HepG2 (cell line): ENCODE data around the gene SLC4A5. TPM values are rescaled to one million over a fixed set of nuclear protein-coding genes. Genes with fewer than 3 reads are reported as not detected.

Experiments used
- ATAD3A ChIP-seq: sonication (generic); formaldehyde crosslinking; IDR thresholded peaks from 2 replicates; pipeline ENCODE4 v1.4.0; 2020; ENCODE audit warnings: missing genetic modification reagents
- EP300 ChIP-seq, 3 experiments: sonication (generic) in 1 of 3; formaldehyde crosslinking in 1 of 3; IDR thresholded peaks; 2 replicates each; pipeline versions ENCODE4 v1.5.1 to v1.6.1; 2011 to 2020; ENCODE audit warnings: low read depth in 2 of 3, low read length in 2 of 3, borderline replicate concordance in 1 of 3, improper control_type of control experiment in 1 of 3, mild to moderate bottlenecking in 1 of 3, missing genetic modification reagents in 1 of 3, moderate library complexity in 1 of 3
- HOXA9 ChIP-seq: sonication (generic); formaldehyde crosslinking; IDR thresholded peaks from 2 replicates; pipeline ENCODE4 v1.8.1; 2022; ENCODE audit warnings: missing genetic modification reagents, mild to moderate bottlenecking, moderate library complexity, borderline replicate concordance
- TBX2 ChIP-seq: sonication (generic); formaldehyde crosslinking; IDR thresholded peaks from 2 replicates; pipeline ENCODE4 v1.5.0; 2020; ENCODE audit warnings: missing genetic modification reagents, mild to moderate bottlenecking, borderline replicate concordance
- TCF12 ChIP-seq, 2 experiments: fragments of 450-650 bp in 1 of 2; sonication (generic) in 1 of 2; formaldehyde crosslinking in 1 of 2; IDR thresholded peaks; 2 replicates each; pipeline versions ENCODE4 v1.6.1 to v1.8.0; 2017 to 2022; ENCODE audit warnings: antibody characterized with exemption in 1 of 2, mild to moderate bottlenecking in 1 of 2, missing genetic modification reagents in 1 of 2, moderate library complexity in 1 of 2
- XRCC5 ChIP-seq: fragments of 200-400 bp; formaldehyde crosslinking; optimal IDR thresholded peaks from 2 replicates; pipeline ENCODE3; 2017; ENCODE audit warnings: mild to moderate bottlenecking, low read length
- ZKSCAN1 ChIP-seq: fragments of 150-350 bp; IDR thresholded peaks from 2 replicates; pipeline ENCODE4 v1.6.1; 2014; ENCODE audit warnings: low read length
- ZNF652 ChIP-seq: IDR thresholded peaks from 2 replicates; pipeline ENCODE4 v1.6.1; 2016; ENCODE audit warnings: low read depth, borderline replicate concordance
- polyA plus RNA-seq, 8 experiments: library from polyadenylated mRNA; depleted of rRNA in 3 of 8; stranded (reverse) in 7 of 8; unstranded in 1 of 8; fragments of >200 nt; fragmentation: Illumina TruSeq in 4 of 8; extraction: Trizol in 4 of 8; gene quantifications; 2 replicates each; pipeline versions ENCODE4 v1.2.1 to v1.2.3, GENCODE V29; 2011 to 2016; ENCODE audit warnings: low read depth in 4 of 8, missing spikeins in 1 of 8, mixed read lengths in 1 of 8; ENCODE audit not compliant: insufficient read depth in 1 of 8
- total RNA-seq, 5 experiments: library from RNA; depleted of rRNA; stranded (reverse); fragments of >200 nt; fragmentation: Illumina TruSeq; extraction: Trizol; gene quantifications; 2 replicates each; pipeline ENCODE4 v1.2.3, GENCODE V29; 2016; ENCODE audit warnings: low read depth in 1 of 5
- TF ChIP-seq, protein P1 (sequence below): sonication (generic); formaldehyde crosslinking; IDR thresholded peaks from 2 replicates; pipeline ENCODE4 v1.5.1; 2020; ENCODE audit warnings: missing genetic modification reagents, mild to moderate bottlenecking, borderline replicate concordance
- TF ChIP-seq, protein P2 (sequence below): sonication (generic); formaldehyde crosslinking; IDR thresholded peaks from 2 replicates; pipeline ENCODE4 v1.4.0; 2020; ENCODE audit warnings: low read depth, mild to moderate bottlenecking, missing genetic modification reagents
- TF ChIP-seq, protein P3 (sequence below): sonication (generic); formaldehyde crosslinking; IDR thresholded peaks from 2 replicates; pipeline ENCODE4 v1.8.0; 2022; ENCODE audit warnings: mild to moderate bottlenecking, missing genetic modification reagents, moderate library complexity
- TF ChIP-seq, protein P4 (sequence below): IDR thresholded peaks from 2 replicates; pipeline ENCODE4 v1.6.1; 2016; ENCODE audit warnings: low read depth
- TF ChIP-seq, protein P5 (sequence below): sonication (generic); formaldehyde crosslinking; IDR thresholded peaks from 2 replicates; pipeline ENCODE4 v1.5.0; 2020; ENCODE audit warnings: mild to moderate bottlenecking, missing genetic modification reagents, borderline replicate concordance
- TF ChIP-seq, protein P6 (sequence below): IDR thresholded peaks from 2 replicates; pipeline ENCODE4 v1.6.1; 2018; ENCODE audit warnings: missing genetic modification reagents
- TF ChIP-seq, protein P7 (sequence below): IDR thresholded peaks from 2 replicates; pipeline ENCODE4 v1.6.1; 2016

Gene SLC4A5
- total and polyA plus RNA-seq, 2 of the 13 experiments (the other 11 are each of a cell fraction or from before 2014, with no cell fraction given): 0.50 TPM; not detected in 1

DNA sequence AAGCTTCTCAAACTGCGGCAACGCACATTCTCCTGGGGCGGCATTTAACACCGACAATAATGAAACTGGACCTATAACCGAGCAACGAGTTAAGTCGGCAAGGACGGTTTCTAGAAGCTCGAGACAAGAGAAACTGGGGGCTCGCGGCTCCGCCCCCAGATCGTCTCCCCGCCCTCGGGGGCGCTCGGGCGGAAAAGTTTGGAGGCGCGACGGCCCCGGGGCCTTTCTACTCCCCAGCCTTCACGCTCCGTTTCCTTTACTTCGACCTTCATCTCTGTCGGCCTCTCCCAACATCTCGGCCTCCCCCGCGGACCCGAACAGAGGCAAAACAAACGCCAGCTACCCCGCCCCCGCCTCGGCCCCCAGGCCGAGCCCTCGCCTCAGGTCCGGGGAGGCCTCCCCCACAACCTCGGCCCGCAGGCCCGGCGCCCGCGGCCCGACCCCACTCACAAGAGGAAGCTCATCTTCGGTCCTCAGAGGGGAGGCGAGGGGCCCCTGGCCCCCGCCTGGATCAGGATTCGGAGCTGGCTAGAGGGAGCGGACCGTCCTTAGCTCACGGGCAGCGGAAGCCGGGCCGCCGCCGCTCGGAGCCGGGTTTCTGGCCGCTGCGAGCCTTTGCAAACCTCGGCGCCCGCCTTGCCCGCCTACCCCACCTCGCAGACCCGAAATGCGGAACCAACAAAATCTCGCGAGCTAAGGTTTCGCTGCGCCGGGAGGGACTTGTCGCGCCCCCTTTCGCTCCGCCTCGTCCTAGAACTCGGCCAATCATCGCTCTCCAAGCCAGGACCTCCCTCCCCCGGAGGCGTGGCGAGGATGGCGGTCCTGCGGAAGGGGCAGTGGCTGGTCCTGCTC lies 164.8 kb downstream of the SLC4A5 start, which contains the start of gene MOB1A (continued):
- TF ChIP-seq, protein P1, sequence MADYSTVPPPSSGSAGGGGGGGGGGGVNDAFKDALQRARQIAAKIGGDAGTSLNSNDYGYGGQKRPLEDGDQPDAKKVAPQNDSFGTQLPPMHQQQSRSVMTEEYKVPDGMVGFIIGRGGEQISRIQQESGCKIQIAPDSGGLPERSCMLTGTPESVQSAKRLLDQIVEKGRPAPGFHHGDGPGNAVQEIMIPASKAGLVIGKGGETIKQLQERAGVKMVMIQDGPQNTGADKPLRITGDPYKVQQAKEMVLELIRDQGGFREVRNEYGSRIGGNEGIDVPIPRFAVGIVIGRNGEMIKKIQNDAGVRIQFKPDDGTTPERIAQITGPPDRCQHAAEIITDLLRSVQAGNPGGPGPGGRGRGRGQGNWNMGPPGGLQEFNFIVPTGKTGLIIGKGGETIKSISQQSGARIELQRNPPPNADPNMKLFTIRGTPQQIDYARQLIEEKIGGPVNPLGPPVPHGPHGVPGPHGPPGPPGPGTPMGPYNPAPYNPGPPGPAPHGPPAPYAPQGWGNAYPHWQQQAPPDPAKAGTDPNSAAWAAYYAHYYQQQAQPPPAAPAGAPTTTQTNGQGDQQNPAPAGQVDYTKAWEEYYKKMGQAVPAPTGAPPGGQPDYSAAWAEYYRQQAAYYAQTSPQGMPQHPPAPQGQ (CRISPR knock-in tag): no peak
- TF ChIP-seq, protein P2, sequence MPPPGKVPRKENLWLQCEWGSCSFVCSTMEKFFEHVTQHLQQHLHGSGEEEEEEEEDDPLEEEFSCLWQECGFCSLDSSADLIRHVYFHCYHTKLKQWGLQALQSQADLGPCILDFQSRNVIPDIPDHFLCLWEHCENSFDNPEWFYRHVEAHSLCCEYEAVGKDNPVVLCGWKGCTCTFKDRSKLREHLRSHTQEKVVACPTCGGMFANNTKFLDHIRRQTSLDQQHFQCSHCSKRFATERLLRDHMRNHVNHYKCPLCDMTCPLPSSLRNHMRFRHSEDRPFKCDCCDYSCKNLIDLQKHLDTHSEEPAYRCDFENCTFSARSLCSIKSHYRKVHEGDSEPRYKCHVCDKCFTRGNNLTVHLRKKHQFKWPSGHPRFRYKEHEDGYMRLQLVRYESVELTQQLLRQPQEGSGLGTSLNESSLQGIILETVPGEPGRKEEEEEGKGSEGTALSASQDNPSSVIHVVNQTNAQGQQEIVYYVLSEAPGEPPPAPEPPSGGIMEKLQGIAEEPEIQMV (CRISPR knock-in tag): no peak
- TF ChIP-seq, protein P3, sequence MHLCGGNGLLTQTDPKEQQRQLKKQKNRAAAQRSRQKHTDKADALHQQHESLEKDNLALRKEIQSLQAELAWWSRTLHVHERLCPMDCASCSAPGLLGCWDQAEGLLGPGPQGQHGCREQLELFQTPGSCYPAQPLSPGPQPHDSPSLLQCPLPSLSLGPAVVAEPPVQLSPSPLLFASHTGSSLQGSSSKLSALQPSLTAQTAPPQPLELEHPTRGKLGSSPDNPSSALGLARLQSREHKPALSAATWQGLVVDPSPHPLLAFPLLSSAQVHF (CRISPR knock-in tag): no peak
- TF ChIP-seq ZNF652 (no peak), TBX2 (CRISPR knock-in tag) (peak; percentile 77; the same call in 1 of the 2 replicates), XRCC5 (peak; percentile 81), ATAD3A (CRISPR knock-in tag) (no peak), TCF12 (IDR thresholded peaks at IDR 0.05) (no peak), TCF12 (CRISPR knock-in tag; IDR thresholded peaks at IDR 0.05) (no peak), HOXA9 (CRISPR knock-in tag) (no peak), ZKSCAN1 (no peak), EP300 (IDR thresholded peaks at IDR 0.05; ENCODE audit: low read depth in 2 of 2, low read length in 2 of 2) (no peak), EP300 (CRISPR knock-in tag; IDR thresholded peaks at IDR 0.05; ENCODE audit: borderline replicate concordance) (no peak)
- TF ChIP-seq, protein P4, sequence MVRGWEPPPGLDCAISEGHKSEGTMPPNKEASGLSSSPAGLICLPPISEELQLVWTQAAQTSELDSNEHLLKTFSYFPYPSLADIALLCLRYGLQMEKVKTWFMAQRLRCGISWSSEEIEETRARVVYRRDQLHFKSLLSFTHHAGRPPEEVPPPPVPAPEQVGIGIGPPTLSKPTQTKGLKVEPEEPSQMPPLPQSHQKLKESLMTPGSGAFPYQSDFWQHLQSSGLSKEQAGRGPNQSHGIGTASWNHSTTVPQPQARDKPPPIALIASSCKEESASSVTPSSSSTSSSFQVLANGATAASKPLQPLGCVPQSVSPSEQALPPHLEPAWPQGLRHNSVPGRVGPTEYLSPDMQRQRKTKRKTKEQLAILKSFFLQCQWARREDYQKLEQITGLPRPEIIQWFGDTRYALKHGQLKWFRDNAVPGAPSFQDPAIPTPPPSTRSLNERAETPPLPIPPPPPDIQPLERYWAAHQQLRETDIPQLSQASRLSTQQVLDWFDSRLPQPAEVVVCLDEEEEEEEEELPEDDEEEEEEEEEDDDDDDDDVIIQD (CRISPR knock-in tag): peak; percentile 83
- TF ChIP-seq, protein P5, sequence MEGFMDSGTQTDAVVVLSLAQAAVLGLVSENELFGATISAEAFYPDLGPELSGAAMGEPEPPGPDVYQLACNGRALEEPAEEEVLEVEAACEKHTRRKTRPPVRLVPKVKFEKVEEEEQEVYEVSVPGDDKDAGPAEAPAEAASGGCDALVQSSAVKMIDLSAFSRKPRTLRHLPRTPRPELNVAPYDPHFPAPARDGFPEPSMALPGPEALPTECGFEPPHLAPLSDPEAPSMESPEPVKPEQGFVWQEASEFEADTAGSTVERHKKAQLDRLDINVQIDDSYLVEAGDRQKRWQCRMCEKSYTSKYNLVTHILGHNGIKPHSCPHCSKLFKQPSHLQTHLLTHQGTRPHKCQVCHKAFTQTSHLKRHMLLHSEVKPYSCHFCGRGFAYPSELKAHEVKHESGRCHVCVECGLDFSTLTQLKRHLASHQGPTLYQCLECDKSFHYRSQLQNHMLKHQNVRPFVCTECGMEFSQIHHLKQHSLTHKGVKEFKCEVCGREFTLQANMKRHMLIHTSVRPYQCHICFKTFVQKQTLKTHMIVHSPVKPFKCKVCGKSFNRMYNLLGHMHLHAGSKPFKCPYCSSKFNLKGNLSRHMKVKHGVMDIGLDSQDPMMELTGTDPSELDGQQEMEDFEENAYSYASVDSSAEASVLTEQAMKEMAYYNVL: no peak
- TF ChIP-seq, protein P6, sequence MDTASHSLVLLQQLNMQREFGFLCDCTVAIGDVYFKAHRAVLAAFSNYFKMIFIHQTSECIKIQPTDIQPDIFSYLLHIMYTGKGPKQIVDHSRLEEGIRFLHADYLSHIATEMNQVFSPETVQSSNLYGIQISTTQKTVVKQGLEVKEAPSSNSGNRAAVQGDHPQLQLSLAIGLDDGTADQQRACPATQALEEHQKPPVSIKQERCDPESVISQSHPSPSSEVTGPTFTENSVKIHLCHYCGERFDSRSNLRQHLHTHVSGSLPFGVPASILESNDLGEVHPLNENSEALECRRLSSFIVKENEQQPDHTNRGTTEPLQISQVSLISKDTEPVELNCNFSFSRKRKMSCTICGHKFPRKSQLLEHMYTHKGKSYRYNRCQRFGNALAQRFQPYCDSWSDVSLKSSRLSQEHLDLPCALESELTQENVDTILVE (CRISPR knock-in tag): no peak
- TF ChIP-seq, protein P7, sequence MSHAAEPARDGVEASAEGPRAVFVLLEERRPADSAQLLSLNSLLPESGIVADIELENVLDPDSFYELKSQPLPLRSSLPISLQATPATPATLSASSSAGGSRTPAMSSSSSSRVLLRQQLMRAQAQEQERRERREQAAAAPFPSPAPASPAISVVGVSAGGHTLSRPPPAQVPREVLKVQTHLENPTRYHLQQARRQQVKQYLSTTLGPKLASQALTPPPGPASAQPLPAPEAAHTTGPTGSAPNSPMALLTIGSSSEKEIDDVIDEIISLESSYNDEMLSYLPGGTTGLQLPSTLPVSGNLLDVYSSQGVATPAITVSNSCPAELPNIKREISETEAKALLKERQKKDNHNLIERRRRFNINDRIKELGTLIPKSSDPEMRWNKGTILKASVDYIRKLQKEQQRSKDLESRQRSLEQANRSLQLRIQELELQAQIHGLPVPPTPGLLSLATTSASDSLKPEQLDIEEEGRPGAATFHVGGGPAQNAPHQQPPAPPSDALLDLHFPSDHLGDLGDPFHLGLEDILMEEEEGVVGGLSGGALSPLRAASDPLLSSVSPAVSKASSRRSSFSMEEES: no peak
